Stimulated activated CD4-positive, alpha-beta T cell treated with anti-CD3 and anti-CD28 coated beads, Interleukin-4, amount 100 ng/mL, for 48 hours (primary cell): ENCODE results near the gene NPTX1.

Experiments
- DNase-seq, 2 donors: peaks; one replicate each; pipeline ENCODE4 v3.0.0-alpha.2; 2020; ENCODE audit warnings: low read depth in 2 of 2

The NPTX1 gene

GRCh38 chr17:80503921-80504320 is 27.5 kb upstream of the NPTX1 start:
- no peak for DNase-seq

DNA sequence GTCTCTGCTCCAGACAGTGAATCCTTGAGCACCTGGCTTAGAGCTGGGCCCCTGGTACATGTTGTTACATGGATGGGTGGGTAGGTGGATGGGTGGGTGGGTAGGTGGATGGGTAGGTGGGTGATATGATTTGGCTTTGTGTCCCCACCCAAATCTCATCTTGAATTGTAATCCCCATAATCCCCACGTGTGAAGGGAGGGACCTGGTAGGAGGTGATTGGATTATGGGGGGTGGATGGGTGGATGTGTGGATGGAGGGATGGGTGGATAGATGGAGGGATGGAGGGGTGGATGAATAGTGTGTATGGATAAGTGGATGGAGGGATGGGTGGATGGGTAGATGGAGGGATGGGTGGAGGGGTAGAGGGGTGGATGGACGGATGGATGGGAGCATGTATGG is 26.6 kb upstream of the NPTX1 start:
- DNase-seq: no peak

GRCh38 chr17:80502578-80502877 is 26.1 kb upstream of the NPTX1 start:
- DNase-seq: no peak

DNA sequence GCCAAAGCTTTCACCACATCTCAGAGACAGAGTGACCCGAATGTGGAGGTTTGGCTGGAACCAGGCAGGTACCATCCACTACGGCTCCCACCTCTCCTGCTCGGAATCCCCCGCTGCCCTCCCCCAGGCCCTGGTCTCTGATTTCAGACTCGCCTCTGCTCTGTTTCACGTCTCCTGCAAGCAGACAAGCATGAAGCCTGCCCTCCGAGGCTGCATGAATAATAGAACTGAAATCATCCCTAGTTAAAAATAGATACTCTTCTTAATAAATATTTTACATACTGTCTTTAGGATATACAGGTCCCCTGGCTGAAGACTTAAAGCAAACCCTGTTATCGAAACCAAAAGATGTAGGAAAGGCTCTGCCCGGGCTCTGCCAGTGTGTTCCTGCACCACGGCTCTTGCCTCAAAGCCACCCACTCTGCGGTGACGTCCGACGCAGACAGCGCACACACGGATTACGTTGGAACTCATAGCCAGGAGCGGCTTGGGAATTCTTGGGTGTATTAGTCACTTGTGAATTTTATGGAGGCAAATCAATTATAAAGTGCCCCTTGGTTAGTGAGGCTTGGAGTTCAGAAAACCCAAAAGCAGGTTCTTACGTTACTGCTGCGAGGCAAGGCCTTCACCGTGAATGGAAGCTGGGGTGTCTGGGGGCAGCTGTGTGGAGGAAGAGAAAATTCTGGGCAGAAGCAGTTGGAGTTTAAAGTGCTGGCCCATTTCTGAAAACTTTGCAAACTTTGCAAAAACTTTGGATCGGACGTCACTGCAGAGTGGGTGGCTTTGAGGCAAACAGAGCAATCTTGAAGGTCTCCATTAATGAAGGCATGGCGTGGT is 25.6 kb upstream of the NPTX1 start:
- DNase-seq: no peak

DNA sequence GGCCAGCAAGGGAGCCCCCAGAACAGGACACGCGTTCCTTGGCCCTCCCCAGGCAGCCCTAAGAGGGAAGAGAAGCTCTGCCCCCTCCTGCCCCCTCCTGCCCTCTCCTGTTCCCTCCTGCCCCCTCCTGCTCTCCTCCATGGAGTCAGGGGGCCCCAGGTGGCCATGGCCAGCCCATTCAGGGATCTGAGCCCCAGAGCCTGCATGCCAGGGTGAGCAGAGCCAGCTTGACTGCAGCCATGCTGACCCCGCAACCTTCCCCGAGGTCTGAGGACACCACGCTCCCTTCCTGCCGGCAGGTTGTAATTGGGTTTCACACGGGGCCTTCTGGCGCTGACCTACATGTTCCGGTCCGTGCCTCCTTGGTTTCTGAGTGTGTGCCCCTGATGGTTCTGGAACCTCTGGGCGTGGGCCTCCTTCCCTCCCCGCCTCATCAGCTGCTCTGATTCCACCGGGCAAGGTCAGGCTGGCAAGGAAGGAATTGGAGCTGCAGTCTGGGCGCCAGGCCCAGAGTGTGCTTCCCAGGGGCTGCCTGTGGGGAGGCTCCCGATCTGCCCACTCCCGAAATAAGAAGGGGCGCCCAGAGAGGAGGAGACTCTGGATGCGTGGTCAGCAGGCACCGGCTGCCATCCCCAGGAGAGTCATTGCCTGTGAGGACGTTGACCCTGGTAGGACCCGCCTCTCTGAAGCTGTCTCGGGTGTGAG is 23.7 kb upstream of the NPTX1 start:
- no peak for DNase-seq

DNA sequence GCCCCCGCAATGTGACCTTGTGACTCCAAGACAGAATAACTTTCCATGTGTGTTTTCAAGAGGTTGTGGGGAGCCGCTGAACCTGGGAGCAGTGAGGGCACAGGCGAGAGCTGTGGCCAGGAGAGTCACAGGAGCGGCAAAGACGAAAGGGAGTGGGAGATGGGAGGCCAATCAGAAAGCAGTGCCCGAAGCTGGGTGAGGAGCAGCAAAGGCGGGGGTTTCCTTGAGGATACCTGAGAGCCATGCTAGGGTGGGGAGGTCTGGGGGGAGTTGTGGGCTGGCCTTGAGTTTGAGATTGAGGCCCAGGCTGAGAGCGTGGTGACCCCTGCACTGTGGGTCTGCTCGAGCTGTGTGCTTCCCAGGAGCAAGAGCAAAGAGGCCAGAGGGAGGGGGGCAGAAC is 23.2 kb upstream of the NPTX1 start:
- no peak for DNase-seq

- no peak for DNase-seq
Measured at GRCh38 chr17:80498920-80499410, 22.6 kb upstream of the NPTX1 start.

- DNase-seq: no peak
Measured at GRCh38 chr17:80498242-80498919, 22.0 kb upstream of the NPTX1 start.

DNA sequence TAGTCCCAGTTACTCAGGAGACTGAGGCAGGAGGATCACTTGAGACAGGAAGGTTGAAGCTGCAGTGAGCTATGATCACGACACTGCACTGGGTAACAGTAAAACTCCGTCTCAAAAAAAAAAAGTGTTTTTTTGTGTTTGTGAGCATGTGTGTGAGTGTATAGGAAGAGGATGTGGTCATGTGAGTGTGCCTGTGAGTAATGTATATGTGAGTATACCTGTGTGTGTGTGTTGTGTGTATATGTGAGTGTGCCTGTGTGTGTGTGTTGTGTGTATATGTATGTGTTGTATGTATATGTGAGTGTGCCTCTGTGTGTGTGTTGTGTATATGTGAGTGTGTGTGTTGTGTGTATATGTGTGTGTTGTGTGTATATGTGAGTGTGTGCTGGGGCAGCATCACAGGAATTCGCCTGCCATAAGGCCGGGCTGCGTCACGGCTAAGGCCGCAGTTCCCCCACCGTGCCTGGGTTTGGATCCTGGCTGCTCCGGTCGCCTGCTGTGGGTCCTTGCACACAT is 21.4 kb upstream of the NPTX1 start:
- DNase-seq: no peak

DNA sequence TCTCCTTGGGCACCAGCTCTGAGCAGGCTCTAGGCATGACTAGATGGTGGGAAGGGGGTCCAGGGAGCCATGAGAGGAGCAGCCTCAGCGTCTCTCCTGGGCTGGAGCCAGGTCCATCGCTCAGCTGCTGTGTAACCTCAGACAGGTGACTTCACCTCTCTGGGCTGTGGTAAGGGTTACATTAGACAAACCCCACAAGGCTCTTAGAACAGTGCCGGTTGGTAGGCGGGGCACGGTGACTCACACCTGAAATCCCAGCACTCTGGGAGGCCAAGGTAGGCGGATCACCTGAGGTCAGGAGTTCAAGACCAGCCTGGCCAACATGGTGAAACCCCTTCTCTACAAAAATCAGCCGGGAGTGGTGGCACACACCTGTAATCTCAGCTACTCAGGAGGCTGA is 18.1 kb upstream of the NPTX1 start:
- DNase-seq: no peak

DNA sequence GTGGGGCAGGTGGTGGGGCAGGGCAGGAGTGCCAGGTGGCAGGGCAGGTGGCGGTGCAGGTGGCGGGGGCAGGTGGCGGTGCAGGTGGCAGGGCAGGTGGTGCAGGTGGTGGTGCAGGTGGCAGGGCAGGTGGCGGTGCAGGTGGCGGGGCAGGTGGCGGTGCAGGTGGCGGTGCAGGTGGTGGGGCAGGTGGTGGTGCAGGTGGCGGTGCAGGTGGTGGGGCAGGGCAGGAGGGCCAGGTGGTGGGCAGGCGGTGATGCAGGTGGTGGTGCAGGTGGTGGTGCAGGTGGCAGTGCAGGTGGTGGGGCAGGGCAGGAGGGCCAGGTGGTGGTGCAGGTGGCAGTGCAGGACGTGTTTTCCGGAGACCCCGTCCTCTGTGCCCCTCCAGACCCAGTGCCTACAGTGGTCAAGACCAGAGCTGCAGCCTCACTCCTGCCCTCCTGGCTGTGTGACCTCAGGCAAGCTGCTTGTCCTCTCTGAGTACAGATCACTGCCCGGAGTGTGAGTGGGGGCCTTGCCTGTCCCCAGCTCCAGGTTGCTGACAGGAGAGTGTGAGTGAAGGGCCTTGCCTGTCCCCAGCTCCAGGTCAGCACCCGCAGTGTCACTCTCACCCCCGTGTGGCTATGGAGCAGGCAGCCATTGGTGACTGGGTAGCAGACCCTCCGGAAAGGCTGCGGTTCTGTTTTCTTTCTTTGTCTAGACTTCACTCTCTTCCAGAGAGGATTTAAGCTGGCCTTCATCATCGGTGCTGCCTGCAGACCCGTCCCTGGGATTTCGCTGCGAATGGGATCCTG is 16.1 kb upstream of the NPTX1 start:
- no peak for DNase-seq

- DNase-seq: no peak
Measured at GRCh38 chr17:80491478-80492342, 15.3 kb upstream of the NPTX1 start.

DNA sequence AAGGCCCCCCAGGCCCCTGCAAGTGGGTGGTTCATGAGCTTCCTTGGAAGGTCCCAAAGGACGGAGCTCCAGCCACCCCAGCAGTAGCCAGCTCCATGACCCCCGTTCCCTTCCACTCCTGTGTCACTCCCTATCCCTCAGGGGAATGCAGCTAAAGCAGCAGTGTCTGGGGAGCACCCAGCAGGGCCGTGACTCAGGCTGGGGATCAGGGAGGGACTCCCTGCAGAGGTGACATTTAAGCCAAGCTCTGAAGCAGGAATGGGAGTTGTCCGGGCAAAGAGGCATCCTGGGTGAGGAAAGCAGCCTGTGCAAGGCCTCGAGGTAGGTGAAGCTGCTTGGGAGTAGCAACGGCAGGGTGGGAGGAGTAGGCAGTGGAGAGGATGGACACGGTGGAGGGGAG is 11.1 kb upstream of the NPTX1 start:
- no peak for DNase-seq

GRCh38 chr17:80486692-80487091 is 10.3 kb upstream of the NPTX1 start:
- no peak for DNase-seq

- no peak for DNase-seq
Measured at GRCh38 chr17:80485846-80486245, 9.4 kb upstream of the NPTX1 start.

- no peak for DNase-seq
Measured at GRCh38 chr17:80482555-80483308, 6.3 kb upstream of the NPTX1 start.

GRCh38 chr17:80482058-80482318 is 5.6 kb upstream of the NPTX1 start:
- DNase-seq: no peak

GRCh38 chr17:80481284-80482057 is 5.1 kb upstream of the NPTX1 start:
- no peak for DNase-seq

DNA sequence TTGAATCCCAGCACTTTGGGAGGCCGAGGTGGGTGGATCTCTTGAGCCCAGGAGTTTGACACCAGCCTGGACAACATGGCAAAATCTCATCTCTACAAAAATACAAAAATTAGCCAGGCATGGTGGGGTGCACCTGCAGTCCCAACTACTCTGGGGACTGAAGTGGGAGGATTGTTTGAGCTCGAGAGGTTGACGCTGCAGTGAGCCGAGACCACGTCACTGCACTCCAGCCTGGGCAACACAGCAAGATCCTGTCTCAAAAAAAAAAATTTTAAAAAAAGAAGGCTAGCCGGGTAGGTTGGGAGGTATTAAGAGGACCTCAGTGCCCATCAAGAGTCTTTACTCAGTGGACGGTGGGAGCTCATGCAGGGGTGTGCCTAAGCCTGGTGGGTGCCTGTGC is 3.8 kb upstream of the NPTX1 start:
- DNase-seq: no peak

DNA sequence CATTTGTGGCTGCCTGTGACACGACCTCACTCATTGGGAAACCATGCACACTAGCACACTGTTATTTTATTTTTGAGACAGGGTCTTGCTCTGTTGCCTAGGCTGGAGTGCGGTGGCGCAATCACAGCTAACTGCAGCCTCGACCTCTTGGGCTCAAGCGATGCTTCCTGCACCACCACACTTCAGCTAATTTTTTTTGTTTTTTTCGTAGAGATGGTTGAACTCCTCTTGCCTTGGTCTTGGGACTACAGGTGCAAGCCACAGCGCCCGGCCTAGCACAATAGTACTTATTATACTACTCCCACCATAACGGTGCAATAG is 2.8 kb upstream of the NPTX1 start:
- DNase-seq: no peak
